Neural cell (in vitro differentiated cells): ENCODE results near the gene RBMS3. TPM values are rescaled to one million over a fixed set of nuclear protein-coding genes. Genes with fewer than 3 reads are reported as not detected.

Experiments
- H2AFZ ChIP-seq: fragments of 200-600, 300-800 bp; sonication (generic), shearing (Covaris generic); 2 replicates; pipeline ENCODE4 v1.6.0; 2014; ENCODE audit warnings: low read depth, mild to moderate bottlenecking, antibody characterized with exemption, low read length, moderate library complexity
- H3F3A ChIP-seq: fragments of 200-600 bp; shearing (Covaris generic); 2 replicates; pipeline ENCODE4 v1.6.1; 2016; ENCODE audit warnings: mild to moderate bottlenecking, moderate library complexity, mixed read lengths, antibody characterized with exemption, low read length; ENCODE audit not compliant: insufficient read depth, poor library complexity, severe bottlenecking
- H3K27ac ChIP-seq: fragments of 200-600, 300-800 bp; sonication (generic), shearing (Covaris generic); 2 replicates; pipeline ENCODE4 v1.5.1; 2014; ENCODE audit warnings: mild to moderate bottlenecking, low read length, moderate library complexity
- H3K27me3 ChIP-seq: fragments of 300-800, 200-600 bp; sonication (generic), shearing (Covaris generic); 2 replicates; pipeline ENCODE4 v1.6.0; 2014; ENCODE audit warnings: mild to moderate bottlenecking, low read depth, low read length, moderate library complexity; ENCODE audit not compliant: insufficient read depth
- H3K36me3 ChIP-seq: fragments of 300-800, 200-600 bp; sonication (generic), shearing (Covaris generic); 2 replicates; pipeline ENCODE4 v1.5.1; 2014; ENCODE audit warnings: mild to moderate bottlenecking, antibody characterized with exemption, low read length, moderate library complexity; ENCODE audit not compliant: insufficient read depth
- H3K4me2 ChIP-seq: fragments of 300-800, 200-600 bp; sonication (generic), shearing (Covaris generic); 2 replicates; pipeline ENCODE4 v1.6.0; 2014; ENCODE audit warnings: mild to moderate bottlenecking, low read length
- H3K4me3 ChIP-seq: fragments of 300-800, 200-600 bp; sonication (generic), shearing (Covaris generic); 2 replicates; pipeline ENCODE4 v1.5.1; 2014; ENCODE audit warnings: mild to moderate bottlenecking, low read length, moderate library complexity
- H3K79me2 ChIP-seq: fragments of 200-600 bp; shearing (Covaris generic); replicated peaks from 2 replicates; pipeline ENCODE4 v1.6.0; 2014; ENCODE audit warnings: mild to moderate bottlenecking, low read length, moderate library complexity; ENCODE audit not compliant: insufficient read depth
- H3K9ac ChIP-seq: fragments of 300-800, 200-600 bp; sonication (generic), shearing (Covaris generic); 2 replicates; pipeline ENCODE4 v1.6.1; 2016; ENCODE audit warnings: mild to moderate bottlenecking, low read length, mixed read lengths
- H3K9me2 ChIP-seq: fragments of 200-600 bp; shearing (Covaris generic); 2 replicates; pipeline ENCODE4 v1.6.1; 2016; ENCODE audit warnings: mild to moderate bottlenecking, low read length, mixed read lengths; ENCODE audit not compliant: insufficient read depth
- H3K9me3 ChIP-seq: fragments of 200-600, 300-800 bp; sonication (generic), shearing (Covaris generic); 2 replicates; pipeline ENCODE4 v1.6.1; 2016; ENCODE audit warnings: mild to moderate bottlenecking, mixed run types, low read length, moderate library complexity, mixed read lengths
- H4K20me1 ChIP-seq: fragments of 200-600 bp; shearing (Covaris generic); 2 replicates; pipeline ENCODE4 v1.6.1; 2016; ENCODE audit warnings: mild to moderate bottlenecking, mixed run types; ENCODE audit not compliant: insufficient read depth
- EP300 ChIP-seq: fragments of 450-650 bp; conservative IDR thresholded peaks from 2 replicates; pipeline ENCODE4 v1.6.1; 2014; ENCODE audit warnings: antibody characterized with exemption, mild to moderate bottlenecking, moderate library complexity; ENCODE audit not compliant: poor library complexity, severe bottlenecking
- EZH2 ChIP-seq: fragments of 200-600, 300-800 bp; shearing (Covaris generic), sonication (generic); IDR thresholded peaks from 2 replicates; pipeline ENCODE4 v1.6.1; 2014; ENCODE audit warnings: antibody characterized with exemption, low read length, borderline replicate concordance, mild to moderate bottlenecking; ENCODE audit not compliant: insufficient read depth, poor library complexity, severe bottlenecking
- MXI1 ChIP-seq: fragments of 450-650 bp; conservative IDR thresholded peaks from 2 replicates; pipeline ENCODE4 v1.6.1; 2014; ENCODE audit warnings: antibody characterized with exemption, mild to moderate bottlenecking; ENCODE audit not compliant: poor library complexity, severe bottlenecking
- POLR2AphosphoS5 ChIP-seq: IDR thresholded peaks from 2 replicates; pipeline ENCODE4 v1.6.1; 2012
- RAD21 ChIP-seq: fragments of 450-650 bp; conservative IDR thresholded peaks from 2 replicates; pipeline ENCODE4 v1.6.1; 2014; ENCODE audit warnings: antibody characterized with exemption, mild to moderate bottlenecking, moderate library complexity
- SMC3 ChIP-seq: fragments of 450-650 bp; conservative IDR thresholded peaks from 2 replicates; pipeline ENCODE4 v1.6.1; 2014; ENCODE audit warnings: antibody characterized with exemption, mild to moderate bottlenecking, moderate library complexity; ENCODE audit not compliant: poor library complexity
- TAF1 ChIP-seq: IDR thresholded peaks from 2 replicates; pipeline ENCODE4 v1.6.1; 2012; ENCODE audit warnings: low read depth
- polyA plus RNA-seq: library from polyadenylated mRNA; depleted of rRNA; stranded (reverse); fragments of >200 nt; gene quantifications from 2 replicates; pipeline ENCODE4 v1.2.3, GENCODE V29; 2014
- TF ChIP-seq, protein P1 (sequence below): fragments of 450-650 bp; IDR thresholded peaks from 2 replicates; pipeline ENCODE4 v1.5.1; 2014; ENCODE audit warnings: antibody characterized with exemption, mild to moderate bottlenecking, moderate library complexity; ENCODE audit not compliant: poor library complexity, severe bottlenecking
- TF ChIP-seq, protein P2 (sequence below): IDR thresholded peaks from 2 replicates; pipeline ENCODE4 v1.6.1; 2012; ENCODE audit warnings: borderline replicate concordance

Gene RBMS3
- polyA plus RNA-seq, 1 donor from 2014 or later = 0.53 TPM

DNA sequence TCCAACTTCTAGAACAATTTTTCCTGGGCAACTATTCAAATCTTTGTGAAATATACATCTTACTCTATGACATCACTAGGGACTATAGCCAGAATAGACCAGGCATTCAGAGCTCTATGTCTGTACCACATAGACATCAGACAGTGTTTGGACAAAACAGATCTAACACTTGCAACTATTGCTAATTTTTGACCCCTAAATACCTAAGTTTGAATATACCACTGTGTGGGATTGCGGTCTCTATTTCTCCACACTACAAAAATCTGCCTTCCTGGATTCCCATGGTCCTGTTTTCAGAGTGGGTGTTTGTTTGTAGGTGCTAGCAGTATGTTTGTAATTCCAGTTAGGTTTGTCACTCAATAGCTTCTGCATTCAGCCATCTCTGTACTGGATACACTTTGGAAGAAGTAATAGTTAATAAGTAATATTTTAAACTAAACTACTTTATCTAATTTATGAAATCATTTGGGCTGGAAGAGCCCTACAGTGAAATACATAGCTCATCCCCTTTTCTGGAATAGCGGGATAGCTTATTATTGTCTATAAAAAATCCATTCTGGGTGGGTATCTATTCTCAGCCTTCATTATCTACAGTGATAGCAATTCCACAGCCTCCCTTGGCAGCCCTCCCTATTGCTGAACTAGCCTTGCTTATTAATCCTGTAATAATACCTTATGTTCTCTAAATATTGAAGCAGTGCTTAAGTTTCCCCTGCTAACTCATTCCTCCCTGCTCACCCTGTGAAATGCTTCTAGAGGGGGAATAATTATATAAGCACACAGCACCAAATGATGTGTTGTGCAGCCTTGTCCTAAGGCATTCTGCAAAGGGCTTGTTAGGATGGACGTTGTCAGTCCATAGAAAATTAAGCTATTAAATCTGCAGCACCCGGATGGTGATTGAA lies 49.4 kb downstream of the RBMS3 start:
- Histone ChIP-seq H3K9me3 (no peaks in the 10 kb centered on the region), H3K27ac (no peak overlapping the region), H3K27me3 (no peaks in the 10 kb centered on the region), H3K9me2 (no peaks in the 10 kb centered on the region), H3F3A (no peaks in the 10 kb centered on the region), H3K4me3 (no peak overlapping the region), H3K79me2 (no peaks in the 10 kb centered on the region), H3K9ac (no peak overlapping the region), H2AFZ (no peak overlapping the region), H4K20me1 (no peaks in the 10 kb centered on the region), H3K4me2 (no peak overlapping the region), H3K36me3 (no peaks in the 10 kb centered on the region)
- TF ChIP-seq TAF1 (no peak), SMC3 (no peak)

DNA sequence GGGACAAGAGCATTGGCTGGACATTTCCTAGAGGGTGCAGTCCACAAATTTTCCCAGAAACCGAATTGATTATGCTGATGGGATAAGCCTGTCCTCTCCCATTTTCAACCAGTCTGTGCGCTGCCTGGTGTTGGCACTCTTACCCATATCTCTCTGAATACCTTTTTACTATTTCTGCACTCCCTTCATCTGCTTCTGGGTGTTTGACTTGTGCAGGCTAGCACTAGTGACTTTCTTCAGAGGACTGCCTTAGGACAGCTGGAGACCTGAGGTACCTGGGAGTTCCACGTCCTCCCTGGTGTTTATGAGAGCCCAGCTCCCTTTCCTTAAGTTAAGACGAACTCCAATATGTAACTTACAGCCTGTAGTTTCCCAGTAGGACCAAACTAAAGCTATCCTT lies 50.2 kb downstream of the RBMS3 start:
- H3F3A ChIP-seq = no peaks in the 10 kb centered on the region
- no peak overlapping the region for H3K9ac ChIP-seq
- H3K4me3 ChIP-seq = no peak overlapping the region
- H3K9me3 ChIP-seq = no peaks in the 10 kb centered on the region
- H3K4me2 ChIP-seq = no peak overlapping the region
- H3K27ac ChIP-seq = no peak overlapping the region
- H3K36me3 ChIP-seq = no peaks in the 10 kb centered on the region
- no peaks in the 10 kb centered on the region for H3K79me2 ChIP-seq
- TF ChIP-seq, protein P1, sequence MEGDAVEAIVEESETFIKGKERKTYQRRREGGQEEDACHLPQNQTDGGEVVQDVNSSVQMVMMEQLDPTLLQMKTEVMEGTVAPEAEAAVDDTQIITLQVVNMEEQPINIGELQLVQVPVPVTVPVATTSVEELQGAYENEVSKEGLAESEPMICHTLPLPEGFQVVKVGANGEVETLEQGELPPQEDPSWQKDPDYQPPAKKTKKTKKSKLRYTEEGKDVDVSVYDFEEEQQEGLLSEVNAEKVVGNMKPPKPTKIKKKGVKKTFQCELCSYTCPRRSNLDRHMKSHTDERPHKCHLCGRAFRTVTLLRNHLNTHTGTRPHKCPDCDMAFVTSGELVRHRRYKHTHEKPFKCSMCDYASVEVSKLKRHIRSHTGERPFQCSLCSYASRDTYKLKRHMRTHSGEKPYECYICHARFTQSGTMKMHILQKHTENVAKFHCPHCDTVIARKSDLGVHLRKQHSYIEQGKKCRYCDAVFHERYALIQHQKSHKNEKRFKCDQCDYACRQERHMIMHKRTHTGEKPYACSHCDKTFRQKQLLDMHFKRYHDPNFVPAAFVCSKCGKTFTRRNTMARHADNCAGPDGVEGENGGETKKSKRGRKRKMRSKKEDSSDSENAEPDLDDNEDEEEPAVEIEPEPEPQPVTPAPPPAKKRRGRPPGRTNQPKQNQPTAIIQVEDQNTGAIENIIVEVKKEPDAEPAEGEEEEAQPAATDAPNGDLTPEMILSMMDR = no peak
- TF ChIP-seq SMC3 (no peak), MXI1 (no peak), EZH2 (no peak), TAF1 (no peak), EP300 (no peak), RAD21 (no peak), POLR2AphosphoS5 (no peak)
- TF ChIP-seq, protein P2, sequence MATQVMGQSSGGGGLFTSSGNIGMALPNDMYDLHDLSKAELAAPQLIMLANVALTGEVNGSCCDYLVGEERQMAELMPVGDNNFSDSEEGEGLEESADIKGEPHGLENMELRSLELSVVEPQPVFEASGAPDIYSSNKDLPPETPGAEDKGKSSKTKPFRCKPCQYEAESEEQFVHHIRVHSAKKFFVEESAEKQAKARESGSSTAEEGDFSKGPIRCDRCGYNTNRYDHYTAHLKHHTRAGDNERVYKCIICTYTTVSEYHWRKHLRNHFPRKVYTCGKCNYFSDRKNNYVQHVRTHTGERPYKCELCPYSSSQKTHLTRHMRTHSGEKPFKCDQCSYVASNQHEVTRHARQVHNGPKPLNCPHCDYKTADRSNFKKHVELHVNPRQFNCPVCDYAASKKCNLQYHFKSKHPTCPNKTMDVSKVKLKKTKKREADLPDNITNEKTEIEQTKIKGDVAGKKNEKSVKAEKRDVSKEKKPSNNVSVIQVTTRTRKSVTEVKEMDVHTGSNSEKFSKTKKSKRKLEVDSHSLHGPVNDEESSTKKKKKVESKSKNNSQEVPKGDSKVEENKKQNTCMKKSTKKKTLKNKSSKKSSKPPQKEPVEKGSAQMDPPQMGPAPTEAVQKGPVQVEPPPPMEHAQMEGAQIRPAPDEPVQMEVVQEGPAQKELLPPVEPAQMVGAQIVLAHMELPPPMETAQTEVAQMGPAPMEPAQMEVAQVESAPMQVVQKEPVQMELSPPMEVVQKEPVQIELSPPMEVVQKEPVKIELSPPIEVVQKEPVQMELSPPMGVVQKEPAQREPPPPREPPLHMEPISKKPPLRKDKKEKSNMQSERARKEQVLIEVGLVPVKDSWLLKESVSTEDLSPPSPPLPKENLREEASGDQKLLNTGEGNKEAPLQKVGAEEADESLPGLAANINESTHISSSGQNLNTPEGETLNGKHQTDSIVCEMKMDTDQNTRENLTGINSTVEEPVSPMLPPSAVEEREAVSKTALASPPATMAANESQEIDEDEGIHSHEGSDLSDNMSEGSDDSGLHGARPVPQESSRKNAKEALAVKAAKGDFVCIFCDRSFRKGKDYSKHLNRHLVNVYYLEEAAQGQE = no peak
- H2AFZ ChIP-seq = no peak overlapping the region
- no peaks in the 10 kb centered on the region for H3K9me2 ChIP-seq
- no peaks in the 10 kb centered on the region for H4K20me1 ChIP-seq
- H3K27me3 ChIP-seq = no peaks in the 10 kb centered on the region
